Measurements from ENCODE around the gene ARAP1. TPM values are rescaled to one million over a fixed set of nuclear protein-coding genes. Genes with fewer than 3 reads are reported as not detected.

The ARAP1 gene
- total RNA-seq, 1 experiment from 2014 or later, result 151 TPM

DNA sequence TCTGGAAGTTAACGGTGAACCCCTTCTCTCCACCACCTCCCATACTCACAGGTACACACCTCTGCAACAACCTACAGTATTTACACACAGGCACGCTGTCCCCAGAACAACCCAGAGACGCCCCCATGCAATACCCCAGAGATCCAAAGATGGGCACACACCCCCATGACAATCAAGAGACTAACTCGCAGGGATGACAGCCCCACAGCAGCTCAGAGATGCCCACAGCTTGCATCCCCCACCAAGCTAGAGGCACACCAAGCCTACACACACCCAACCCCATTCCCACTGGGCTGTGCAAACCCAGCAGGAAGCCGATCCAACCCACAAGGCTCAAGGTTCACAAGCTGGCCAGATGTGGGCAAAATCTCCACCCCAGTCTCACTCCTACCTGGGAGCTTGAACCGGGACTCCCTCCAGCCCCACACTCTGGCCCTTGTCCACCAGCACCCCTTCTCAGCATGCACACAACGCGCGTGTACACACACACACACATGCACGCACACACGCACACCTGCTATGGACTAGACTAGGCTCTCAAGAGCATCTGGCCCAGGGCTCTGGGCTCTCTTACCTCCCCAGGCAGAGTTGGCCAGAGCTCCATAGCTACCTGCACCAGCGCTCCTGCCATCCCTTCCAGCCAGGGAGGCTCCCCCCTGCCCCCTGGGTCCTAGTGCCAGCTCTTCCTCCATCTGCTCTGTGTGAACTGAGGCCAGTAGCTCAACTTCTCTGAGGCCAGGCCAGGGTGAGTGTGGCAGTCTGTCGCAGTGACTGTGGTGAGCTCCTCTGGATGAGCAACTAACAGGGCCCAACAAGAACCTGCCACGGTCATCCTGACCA, 30.1 kb upstream of the ARAP1 start:
- peak overlapping the region; percentile 42 for H3K4me3 ChIP-seq
- CTCF ChIA-PET, result interaction anchor here (1.1 to 1.4 kb wide), 2 partner anchors 12 to 311 kb away, joined by 5 to 7 read pairs; partner anchors contain the start of gene STARD10
- H2AFZ ChIP-seq, result 0 out of 2 replicates have a peak overlapping the region, but pooled peaks have one; percentile 46
- peaks cover 9% of the 10 kb centered on the region; the same call in 1 of the 2 replicates for H3K36me3 ChIP-seq (ENCODE audit: low read depth)
- H3K9me2 ChIP-seq (ENCODE audit: insufficient read depth), result no peaks in the 10 kb centered on the region
- no peak for TF ChIP-seq CTCF (conservative IDR thresholded peaks at IDR 0.05)
- no peak for TF ChIP-seq EZH2 (IDR thresholded peaks at IDR 0.05; ENCODE audit: low read depth)
- intact Hi-C loops (cut with micrococcal nuclease; ENCODE audit: unreplicated experiment), result no loop called here
- H3K79me2 ChIP-seq (ENCODE audit: low read depth), result peaks cover 33% of the 10 kb centered on the region
- no TSS peak for BruUV-seq (replicated peaks)
- POLR2A ChIA-PET (ENCODE audit: unreplicated experiment), result interaction anchor here (0.6 kb wide), 1 partner anchor 25 kb away, joined by 5 read pairs; no protein-coding TSS in a partner anchor
- H3K27ac ChIP-seq, result no peak overlapping the region
- H3K27me3 ChIP-seq (ENCODE audit: insufficient read depth, low read depth), result no peaks in the 10 kb centered on the region
- no peaks in the 10 kb centered on the region for H4K20me1 ChIP-seq (ENCODE audit: insufficient read depth)
- peaks cover 79% of the 10 kb centered on the region for H3K4me1 ChIP-seq (replicated peaks; ENCODE audit: insufficient read depth)
- peaks cover 56% of the 10 kb centered on the region for H3F3A ChIP-seq (ENCODE audit: insufficient read depth, low read depth)
- peak in 1 of 2 experiments; percentile 20 for DNase-seq
- H3K4me2 ChIP-seq, result peak overlapping the region; percentile 78
- no peaks in the 10 kb centered on the region for H3K9me3 ChIP-seq (ENCODE audit: insufficient read depth, low read depth)

GRCh38 chr11:72781313-72782080, 29.3 kb upstream of the ARAP1 start:
- Histone ChIP-seq H3K4me2 (peak overlapping the region; percentile 88), H3K79me2 (ENCODE audit: low read depth) (peaks cover 35% of the 10 kb centered on the region), H3K4me3 (peak overlapping the region; percentile 96), H4K20me1 (ENCODE audit: insufficient read depth) (no peaks in the 10 kb centered on the region), H2AFZ (peak overlapping the region; percentile 84), H3K27ac (peak overlapping the region; percentile 24; the same call in 1 of the 2 replicates), H3K4me1 (replicated peaks; ENCODE audit: insufficient read depth) (peaks cover 79% of the 10 kb centered on the region), H3K27me3 (ENCODE audit: insufficient read depth, low read depth) (no peaks in the 10 kb centered on the region), H3F3A (ENCODE audit: insufficient read depth, low read depth) (peaks cover 52% of the 10 kb centered on the region), H3K9me2 (ENCODE audit: insufficient read depth) (no peaks in the 10 kb centered on the region), H3K36me3 (ENCODE audit: low read depth) (peaks cover 9% of the 10 kb centered on the region; the same call in 1 of the 2 replicates), H3K9me3 (ENCODE audit: insufficient read depth, low read depth) (no peaks in the 10 kb centered on the region)
- no TSS peak for BruUV-seq (replicated peaks)
- intact Hi-C loops (cut with micrococcal nuclease; ENCODE audit: unreplicated experiment), result no loop called here
- TF ChIP-seq EZH2 (IDR thresholded peaks at IDR 0.05; ENCODE audit: low read depth) (no peak), CTCF (conservative IDR thresholded peaks at IDR 0.05) (no peak)
- DNase-seq, result peak in 1 of 2 experiments; percentile 32
- POLR2A ChIA-PET (ENCODE audit: unreplicated experiment), result interaction anchor here (0.7 kb wide), 2 partner anchors 9 to 625 kb away, joined by 3 to 9 read pairs; no protein-coding TSS in a partner anchor
- CTCF ChIA-PET, result interaction anchor here (0.5 kb wide), 1 partner anchor 192 kb away, joined by 4 read pairs; no protein-coding TSS in a partner anchor

- BruUV-seq (replicated peaks), result no TSS peak
- Histone ChIP-seq H3F3A (ENCODE audit: insufficient read depth, low read depth) (peaks cover 47% of the 10 kb centered on the region), H3K4me2 (peak overlapping the region; percentile 88), H3K27ac (peak overlapping the region; percentile 24; the same call in 1 of the 2 replicates), H3K79me2 (ENCODE audit: low read depth) (peaks cover 40% of the 10 kb centered on the region), H4K20me1 (ENCODE audit: insufficient read depth) (0 out of 2 replicates have a peak, but pooled peaks cover under 1% of the 10 kb centered on the region), H3K27me3 (ENCODE audit: insufficient read depth, low read depth) (no peaks in the 10 kb centered on the region), H2AFZ (peak overlapping the region; percentile 84), H3K9me3 (ENCODE audit: insufficient read depth, low read depth) (no peaks in the 10 kb centered on the region), H3K36me3 (ENCODE audit: low read depth) (peaks cover 9% of the 10 kb centered on the region; the same call in 1 of the 2 replicates), H3K9me2 (ENCODE audit: insufficient read depth) (no peaks in the 10 kb centered on the region), H3K4me1 (replicated peaks; ENCODE audit: insufficient read depth) (peaks cover 76% of the 10 kb centered on the region), H3K4me3 (peak overlapping the region; percentile 96)
- POLR2A ChIA-PET (ENCODE audit: unreplicated experiment), result interaction anchor here (0.7 kb wide), 2 partner anchors 9 to 625 kb away, joined by 3 to 9 read pairs; no protein-coding TSS in a partner anchor
- intact Hi-C loops (cut with micrococcal nuclease; ENCODE audit: unreplicated experiment), result no loop called here
- CTCF ChIA-PET, result interaction anchor here (0.5 kb wide), 1 partner anchor 191 kb away, joined by 4 read pairs; no protein-coding TSS in a partner anchor
- TF ChIP-seq EZH2 (IDR thresholded peaks at IDR 0.05; ENCODE audit: low read depth) (no peak), CTCF (conservative IDR thresholded peaks at IDR 0.05) (no peak)
- peak; percentile 52 to 61 for DNase-seq
Observed at GRCh38 chr11:72781063-72781312, 28.8 kb upstream of the ARAP1 start.
